A204.1 (cell line): ENCODE results near the gene HOXC10.

Source experiments
- FAIRE-seq: peaks from 2 replicates; lab custom pipeline; 2012; peaks lifted over from hg19 to GRCh38; lab: Jason Lieb, UNC

The HOXC10 gene

DNA sequence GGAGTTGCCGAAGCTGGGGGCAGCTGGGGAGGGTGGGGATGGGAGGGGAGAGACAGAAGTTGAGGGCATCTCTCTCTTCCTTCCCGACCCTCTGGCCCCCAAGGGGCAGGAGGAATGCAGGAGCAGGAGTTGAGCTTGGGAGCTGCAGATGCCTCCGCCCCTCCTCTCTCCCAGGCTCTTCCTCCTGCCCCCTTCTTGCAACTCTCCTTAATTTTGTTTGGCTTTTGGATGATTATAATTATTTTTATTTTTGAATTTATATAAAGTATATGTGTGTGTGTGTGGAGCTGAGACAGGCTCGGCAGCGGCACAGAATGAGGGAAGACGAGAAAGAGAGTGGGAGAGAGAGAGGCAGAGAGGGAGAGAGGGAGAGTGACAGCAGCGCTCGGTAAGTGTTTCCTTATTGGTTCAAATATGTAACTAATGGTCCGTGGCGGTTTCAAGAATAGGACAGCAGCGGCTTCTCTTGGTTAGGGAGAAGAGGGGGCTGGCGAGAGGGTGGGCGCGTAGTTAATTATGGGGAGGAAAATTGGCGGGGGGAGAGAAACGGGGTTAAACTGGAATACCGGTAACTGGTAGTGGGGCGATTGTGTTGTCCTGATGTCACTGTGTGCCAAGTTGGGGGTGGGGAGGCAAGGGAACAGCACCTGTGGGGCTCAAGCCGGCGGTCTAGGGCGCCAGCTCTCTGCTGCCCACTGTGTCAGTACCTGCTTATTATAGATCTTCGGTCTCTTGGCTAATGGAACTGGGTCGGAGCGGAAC is 32.3 kb downstream of the HOXC10 start:
- no peak for FAIRE-seq

DNA sequence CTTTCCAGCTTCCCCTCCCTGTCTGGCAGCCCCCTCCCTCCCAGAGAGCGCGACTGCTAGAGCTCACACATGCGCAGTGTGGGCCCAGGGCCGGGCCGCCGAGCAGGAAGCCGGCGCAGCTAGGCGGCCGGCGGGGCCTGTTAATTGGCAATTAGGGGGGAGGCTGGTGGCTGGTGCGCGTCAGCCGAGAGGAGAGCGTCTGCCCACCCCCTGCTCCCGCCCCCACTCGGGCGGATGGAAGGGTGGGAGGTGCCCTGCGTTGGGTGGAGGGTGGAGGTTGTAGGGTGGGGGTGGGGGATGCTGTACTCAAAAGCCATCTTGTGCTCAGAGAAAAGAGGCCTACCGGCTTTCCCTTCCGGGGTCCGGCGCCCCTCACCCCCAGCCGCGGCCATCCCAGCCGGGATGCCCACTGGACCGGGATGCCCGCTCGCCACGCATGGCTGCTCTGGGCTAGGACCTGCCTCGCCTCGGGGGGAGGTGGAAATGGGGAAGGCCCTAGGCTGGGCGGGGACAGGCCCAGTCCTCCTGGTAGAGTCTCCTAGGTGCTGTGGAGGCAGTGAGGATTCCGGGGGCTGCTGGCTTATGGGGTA is 33.0 kb downstream of the HOXC10 start:
- FAIRE-seq, result no peak

DNA sequence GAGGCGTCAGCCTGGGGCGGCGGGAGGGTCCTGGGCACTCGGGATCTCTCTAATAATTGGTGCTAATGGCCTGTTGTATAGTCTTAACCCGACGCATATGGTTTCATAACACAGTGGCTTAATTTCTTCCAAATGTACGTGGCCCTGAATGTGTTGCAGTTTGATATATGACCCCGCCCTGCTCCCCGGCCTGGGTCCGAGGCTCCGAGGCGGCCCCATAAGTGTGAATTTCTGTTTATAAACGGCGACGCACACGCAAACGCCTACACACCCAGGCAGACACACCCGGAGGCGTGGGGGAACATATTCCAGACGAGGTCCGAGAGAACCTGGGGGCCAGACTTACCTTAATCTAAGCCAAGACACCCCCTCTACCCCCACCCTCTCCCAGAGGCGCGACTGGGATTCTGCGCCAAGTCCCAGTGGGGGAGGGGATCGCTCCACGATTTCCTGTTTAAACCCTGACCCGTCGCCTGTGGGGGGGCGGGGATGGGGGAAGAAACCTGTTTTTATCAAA is 33.6 kb downstream of the HOXC10 start:
- no peak for FAIRE-seq

DNA sequence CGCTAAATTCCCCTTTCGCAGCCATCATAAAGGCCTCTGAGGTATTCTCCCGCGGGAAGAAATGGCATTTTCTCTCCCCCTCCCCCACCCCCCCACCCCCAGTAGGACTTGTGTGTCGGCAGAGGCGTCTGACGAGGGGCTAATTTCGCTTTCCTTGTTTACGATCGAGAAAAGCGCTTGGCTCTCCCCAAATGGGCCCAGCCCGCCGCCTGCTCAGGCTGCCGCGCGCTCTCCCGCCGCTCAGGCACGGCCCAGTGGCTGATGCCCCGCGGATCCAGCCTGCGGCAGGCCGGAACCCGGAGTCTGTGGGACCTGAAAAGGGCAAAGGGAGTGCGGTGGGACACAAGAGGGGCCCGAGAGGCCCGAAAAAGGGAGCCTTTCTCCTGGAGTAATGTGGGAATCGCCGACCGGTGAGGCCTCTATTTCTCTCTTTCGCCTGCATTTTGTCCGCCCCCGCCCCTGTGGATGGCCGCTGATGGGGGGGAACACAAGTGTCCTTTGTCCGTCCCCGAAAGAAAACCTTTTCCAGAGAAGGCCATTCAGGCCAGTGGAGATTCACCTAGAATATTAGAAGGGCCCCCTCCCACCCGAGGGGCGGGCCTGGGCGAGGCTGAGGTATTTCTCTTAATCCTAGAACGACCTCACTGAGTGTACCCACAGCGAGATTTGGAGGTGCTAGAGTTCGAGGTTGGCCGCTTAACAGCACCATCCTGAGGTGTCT is 34.3 kb downstream of the HOXC10 start:
- FAIRE-seq, result no peak

DNA sequence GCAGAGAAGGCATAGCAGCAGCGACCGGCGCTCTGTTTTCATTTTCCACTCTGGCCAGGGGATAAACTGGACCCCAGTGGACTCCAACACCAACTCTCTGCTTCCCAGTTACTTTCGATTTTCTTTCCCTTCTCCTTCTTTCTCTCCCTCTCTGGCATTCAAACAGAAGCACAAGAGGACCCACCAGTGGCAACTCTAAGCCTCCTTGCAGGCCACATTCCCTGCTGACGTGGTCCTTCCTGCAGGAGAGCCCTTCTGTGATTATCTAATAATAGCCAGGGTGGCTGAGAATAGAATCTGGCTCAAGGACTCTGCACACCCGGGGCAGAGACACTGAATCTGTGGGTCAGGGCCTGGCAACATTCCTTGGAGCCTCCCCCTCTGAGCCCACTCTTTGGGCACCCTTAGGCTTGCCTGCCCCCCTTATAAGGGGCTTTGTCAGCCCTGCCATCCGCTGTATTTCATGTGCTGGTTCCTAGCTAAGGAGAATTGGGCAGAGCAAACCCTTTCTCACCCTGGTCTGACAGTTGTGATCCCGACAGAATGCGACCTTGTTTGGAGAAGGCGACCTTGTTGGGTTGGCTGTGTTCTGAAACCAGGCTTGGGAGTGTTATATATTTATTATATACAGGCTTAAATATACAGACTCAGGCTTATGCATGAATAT is 35.1 kb downstream of the HOXC10 start:
- FAIRE-seq, result no peak

DNA sequence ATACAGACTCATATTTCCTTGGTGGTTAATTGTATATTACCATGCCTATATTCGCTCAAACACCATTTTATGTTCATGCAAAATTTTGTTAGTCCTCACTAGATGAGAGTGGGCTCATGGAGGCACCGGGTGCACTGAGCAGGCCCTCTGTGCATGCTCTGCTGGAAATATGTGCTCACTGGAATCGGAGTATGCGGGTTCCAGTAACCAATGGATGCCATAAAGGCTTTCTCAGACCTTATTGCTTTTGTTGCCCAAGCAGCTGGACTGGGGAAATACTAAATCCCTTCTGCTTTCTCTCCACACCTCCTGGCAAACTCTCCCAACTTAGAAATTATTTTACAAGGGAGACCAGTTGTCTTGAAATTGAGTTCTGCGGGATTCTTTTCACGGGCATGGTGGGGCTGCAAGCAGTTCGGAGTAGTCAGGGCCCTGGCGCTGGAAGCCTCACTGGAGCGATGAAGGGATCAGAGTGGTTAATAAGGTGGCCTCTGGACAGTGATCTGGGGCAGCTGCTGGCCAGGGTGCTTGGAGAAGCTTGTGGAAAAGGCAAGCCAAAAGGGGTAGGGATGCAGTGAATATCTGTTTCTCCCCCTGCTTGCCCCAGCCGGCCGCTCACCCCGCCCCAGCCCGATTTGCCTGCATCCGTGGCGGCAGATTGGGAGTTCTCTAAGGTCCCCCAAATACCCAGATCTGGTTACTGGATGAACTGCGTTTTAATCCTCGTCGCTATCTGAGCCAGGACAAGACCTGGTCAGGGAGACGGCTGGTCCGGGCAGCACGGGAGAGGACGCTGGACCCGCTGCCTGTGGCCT is 35.9 kb downstream of the HOXC10 start:
- FAIRE-seq, result no peak

DNA sequence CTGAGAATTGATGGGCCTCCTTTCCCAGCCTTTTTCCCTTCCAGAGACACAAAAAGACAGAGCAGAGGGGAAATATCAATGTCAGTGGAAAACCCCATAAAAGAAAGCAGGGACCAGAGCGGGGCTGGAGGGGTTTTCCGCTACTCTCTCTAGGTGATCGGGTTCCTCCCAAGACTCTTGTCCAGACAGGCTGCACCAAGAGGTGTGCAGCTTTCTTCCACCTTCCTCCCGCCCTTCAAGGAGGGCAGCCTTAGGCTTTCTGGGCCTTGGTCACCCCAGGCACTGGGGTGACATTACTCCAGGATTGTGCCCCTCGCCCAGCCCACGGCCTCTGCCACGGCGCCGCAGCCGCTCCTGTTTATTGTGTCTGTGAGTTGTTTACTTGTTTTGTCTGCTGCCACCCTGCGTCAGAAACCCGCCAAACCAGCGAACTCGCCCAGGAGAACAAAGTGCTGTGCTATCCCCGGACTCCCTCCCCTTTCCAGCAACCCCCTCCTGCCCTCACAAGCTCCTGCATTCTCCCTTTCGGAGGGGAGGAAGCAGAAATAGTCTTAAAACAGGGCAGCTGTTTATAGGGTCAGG is 36.6 kb downstream of the HOXC10 start:
- FAIRE-seq, result no peak

DNA sequence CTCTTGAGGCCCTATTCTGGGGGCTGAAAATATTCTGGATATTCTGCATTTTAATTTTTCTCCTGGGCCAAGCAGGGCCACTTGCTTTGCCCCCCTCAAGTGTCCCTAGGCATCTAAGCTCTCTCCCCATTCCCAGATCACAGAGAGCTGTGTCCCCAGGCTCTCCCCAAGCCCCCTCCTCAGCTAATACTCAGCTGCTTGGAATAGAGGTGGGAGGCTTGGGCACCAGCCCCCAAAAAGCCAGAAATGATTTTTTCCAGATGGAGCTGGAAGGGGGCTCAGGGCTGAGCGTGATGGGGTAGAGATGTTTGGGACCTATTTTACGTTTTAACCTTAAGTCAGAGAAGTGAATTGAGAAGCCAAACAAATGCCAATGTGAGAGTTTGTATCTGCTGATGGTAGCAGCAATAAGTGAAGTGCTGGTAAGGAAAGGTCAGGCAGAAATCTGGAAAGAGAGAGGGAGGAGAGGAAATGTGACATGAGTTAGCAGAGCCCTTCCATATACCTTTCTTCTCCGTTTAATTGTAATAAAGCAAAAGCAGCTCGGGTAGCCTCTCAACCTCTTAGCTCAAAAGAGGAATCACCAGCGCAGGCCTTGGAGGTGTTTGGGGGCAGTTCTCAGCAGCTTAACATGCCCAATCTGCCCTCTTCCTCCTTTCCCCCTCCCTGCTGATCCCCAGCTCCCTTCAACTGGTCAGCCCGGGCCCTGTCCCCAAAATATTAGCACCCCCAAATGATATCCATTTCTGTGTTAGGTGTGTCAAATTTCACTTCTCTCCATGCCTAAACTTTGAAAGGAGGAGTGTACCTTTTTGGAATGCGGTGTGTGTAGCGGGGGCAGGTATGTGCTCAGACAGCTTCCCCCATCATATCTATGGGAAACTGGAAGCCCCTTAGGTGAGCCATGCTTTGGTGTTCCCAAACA is 38.3 kb downstream of the HOXC10 start:
- no peak for FAIRE-seq

DNA sequence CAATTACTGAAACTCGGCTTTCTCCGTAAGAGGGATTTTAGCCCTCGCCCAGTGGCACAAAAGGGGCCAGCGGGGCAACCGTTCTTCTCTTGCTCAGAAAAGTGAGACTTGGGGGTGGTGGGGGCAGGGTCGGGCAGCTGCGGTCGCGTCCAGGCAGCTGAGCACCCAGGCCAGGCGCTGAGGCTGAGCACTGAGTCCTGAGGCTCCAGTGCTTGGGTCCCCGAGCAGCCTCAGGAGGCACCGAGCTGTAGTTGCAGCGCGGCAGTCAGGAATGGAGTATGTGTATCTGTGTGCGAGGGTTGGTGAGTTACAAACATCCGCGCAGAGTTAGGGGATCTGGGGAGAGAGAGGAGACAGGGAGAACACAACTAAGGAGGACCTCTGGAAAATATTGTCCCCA is 39.2 kb downstream of the HOXC10 start:
- FAIRE-seq, result no peak

DNA sequence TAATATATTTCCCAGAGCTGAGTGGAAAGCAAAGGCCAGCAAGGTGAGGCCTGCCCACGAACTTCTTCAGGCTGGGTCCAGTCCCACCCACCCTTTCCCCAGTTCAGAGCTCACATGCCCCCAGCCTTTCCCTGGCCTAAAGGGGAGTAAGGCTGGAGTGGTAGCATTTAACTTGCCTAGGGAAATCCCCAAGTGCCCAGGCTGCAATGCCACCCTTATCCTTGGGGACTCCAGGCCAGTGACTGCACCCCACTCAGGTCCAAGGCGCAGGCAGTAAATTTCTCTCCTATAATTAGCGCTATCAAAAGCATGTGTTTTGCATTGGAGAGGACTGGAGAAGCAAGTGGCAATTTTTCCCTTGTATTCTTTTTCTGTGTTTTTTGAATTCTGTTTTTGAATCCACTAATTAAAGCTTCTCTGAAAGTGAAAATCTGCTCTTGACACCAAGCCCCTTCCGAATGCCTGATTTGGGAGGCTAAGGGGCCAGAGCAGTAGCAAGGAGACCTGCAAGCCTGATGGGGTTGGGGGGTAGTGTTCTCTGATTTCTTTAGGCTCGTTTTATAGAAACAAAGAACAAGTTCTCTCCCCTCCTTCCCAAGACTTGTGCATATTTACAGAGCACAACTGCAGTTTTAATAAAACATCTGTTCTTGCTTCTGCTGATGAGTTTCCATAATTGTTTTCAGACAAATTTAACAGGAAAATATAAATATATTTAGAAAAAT is 39.8 kb downstream of the HOXC10 start:
- FAIRE-seq, result no peak

DNA sequence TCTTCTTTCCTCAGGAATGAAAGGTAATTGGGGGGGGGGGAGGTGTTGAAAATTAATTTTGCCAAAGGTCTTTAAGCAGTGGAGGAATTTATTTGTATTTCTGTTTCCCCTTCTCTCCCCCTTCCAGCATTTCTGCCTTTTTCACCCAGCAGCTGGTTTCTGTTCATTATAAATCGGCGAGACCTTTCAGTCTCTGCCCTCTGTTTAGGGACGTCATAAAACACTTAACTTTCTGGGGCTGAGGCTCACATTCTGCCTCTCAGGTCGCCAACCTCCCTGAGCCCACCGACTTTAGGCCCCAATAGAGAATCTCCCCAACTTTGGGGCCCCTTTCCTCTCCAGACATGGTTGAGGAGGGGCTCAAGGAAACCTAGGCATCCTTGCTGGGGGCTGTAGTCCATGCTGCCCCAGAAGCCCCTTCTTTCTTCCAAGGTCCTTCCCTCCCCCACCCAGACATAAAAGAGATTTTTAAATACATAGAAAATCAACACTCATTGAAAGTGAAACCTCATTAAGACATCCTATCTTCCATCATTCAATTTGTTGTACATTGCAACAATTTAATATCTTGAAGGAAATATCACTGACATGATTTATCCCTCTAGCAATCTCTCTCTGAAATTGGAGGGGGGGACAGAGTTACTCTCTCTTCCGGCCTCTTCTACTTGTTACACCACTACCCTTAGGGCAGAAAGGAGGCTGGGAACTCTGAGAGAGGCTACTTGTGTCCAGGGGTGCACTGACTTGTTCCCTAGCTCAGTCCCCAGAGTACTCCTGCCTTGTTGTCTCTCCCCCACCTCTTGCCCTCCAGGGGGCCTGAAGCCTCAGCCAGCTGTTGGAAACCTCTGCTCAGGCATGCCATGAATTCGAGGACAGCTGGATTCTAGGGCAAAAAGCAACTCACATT is 40.8 kb downstream of the HOXC10 start:
- FAIRE-seq, result no peak

DNA sequence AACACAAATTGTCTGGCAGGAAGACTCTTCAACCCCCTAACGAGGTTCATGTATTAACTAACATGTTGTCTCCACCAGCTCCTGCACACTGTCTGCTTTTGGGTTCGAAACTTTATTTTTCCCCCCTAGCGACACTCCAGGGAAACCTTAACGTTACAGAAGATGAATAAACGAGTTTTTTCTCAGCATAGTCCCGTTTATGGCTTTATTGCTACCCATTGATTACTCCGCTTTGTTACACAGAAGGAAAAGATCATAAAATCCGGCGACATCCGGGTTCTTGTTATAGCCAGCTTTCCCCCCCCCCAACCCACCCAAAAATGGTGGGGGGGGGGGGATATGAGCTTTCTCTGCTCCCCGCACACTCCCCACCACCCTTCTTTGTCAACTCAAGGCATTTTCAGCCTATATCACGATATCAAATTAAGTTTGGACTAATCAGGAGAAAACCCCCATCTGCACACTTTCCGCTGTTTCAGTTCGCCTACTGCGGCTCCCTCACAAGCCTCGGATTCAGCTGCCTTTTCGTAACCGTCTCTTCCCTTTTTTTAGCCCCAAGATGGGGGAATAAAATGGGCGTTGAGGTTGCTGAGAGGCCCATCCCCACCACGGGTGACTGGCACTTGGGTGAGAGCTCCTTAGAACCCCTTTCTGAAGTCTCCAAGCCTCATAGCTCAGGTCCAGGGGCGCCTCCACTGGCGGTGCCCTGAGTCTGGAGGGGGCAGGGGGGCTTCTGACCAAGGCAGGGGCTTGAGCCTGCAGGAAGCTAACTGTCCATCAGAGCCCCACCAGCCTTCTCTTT is 41.9 kb downstream of the HOXC10 start:
- no peak for FAIRE-seq

DNA sequence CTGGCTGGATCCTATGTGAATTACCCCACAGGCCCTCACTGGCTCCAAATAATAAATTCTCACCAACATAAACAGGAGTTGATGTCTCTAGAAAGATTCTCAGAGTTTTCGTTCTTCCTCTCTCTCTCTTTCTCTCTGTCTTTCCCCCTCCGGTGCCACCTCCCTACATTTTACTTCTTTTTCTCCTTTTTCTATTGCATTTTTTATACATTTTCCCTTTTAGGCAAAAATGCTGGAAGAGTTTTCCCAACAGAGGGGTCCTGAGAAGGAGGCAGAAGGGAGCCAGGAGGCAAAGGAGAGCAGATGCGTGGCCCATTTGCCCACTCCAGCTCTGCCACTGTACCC is 42.5 kb downstream of the HOXC10 start:
- no peak for FAIRE-seq

DNA sequence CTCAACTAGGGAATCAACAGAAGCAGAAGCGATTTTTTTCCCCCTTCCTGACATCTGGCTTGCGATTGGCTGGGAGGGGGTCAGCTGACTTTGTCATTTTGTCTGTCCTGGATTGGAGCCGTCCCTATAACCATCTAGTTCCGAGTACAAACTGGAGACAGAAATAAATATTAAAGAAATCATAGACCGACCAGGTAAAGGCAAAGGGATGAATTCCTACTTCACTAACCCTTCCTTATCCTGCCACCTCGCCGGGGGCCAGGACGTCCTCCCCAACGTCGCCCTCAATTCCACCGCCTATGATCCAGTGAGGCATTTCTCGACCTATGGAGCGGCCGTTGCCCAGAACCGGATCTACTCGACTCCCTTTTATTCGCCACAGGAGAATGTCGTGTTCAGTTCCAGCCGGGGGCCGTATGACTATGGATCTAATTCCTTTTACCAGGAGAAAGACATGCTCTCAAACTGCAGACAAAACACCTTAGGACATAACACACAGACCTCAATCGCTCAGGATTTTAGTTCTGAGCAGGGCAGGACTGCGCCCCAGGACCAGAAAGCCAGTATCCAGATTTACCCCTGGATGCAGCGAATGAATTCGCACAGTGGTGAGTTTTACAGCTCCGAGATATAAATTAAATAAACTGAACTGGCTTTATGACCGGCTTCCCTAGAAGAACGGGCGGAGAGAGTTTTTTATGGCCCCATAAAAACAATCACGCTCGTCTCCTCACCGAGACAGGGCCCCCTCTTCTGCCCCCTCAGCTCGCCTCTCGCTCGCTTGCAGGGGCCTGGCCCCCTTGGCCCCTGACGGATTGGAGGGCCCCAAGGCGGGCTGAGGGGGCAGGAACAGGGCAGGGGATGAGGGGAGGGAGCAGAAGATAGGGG is 43.6 kb downstream of the HOXC10 start, which contains the start of gene HOXC6:
TSS of gene HOXC6 (plus strand) at position 127 of the 888 bp plus-strand sequence. CDS start at position 209, 82 bp downstream.
- peak; percentile 92 for FAIRE-seq

DNA sequence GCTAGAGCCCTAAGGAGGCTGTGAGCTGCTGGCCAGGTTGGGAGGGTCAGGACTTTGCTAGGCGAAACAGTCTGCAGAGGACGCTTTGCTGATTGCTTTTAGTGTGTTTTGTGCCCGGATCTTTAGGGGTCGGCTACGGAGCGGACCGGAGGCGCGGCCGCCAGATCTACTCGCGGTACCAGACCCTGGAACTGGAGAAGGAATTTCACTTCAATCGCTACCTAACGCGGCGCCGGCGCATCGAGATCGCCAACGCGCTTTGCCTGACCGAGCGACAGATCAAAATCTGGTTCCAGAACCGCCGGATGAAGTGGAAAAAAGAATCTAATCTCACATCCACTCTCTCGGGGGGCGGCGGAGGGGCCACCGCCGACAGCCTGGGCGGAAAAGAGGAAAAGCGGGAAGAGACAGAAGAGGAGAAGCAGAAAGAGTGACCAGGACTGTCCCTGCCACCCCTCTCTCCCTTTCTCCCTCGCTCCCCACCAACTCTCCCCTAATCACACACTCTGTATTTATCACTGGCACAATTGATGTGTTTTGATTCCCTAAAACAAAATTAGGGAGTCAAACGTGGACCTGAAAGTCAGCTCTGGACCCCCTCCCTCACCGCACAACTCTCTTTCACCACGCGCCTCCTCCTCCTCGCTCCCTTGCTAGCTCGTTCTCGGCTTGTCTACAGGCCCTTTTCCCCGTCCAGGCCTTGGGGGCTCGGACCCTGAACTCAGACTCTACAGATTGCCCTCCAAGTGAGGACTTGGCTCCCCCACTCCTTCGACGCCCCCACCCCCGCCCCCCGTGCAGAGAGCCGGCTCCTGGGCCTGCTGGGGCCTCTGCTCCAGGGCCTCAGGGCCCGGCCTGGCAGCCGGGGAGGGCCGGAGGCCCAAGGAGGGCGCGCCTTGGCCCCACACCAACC is 44.8 kb downstream of the HOXC10 start:
- no peak for FAIRE-seq

DNA sequence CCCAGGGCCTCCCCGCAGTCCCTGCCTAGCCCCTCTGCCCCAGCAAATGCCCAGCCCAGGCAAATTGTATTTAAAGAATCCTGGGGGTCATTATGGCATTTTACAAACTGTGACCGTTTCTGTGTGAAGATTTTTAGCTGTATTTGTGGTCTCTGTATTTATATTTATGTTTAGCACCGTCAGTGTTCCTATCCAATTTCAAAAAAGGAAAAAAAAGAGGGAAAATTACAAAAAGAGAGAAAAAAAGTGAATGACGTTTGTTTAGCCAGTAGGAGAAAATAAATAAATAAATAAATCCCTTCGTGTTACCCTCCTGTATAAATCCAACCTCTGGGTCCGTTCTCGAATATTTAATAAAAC is 45.5 kb downstream of the HOXC10 start:
- FAIRE-seq, result no peak
